Ishikawa (cell line): ENCODE measurements around the gene MESD.

Experiments
- CEBPB ChIP-seq: IDR thresholded peaks from 2 replicates; pipeline ENCODE4 v1.6.1; 2012
- CREB1 ChIP-seq: IDR thresholded peaks from 2 replicates; pipeline ENCODE4 v1.6.1; 2012; ENCODE audit warnings: low read depth
- EGR1 ChIP-seq: IDR thresholded peaks from 2 replicates; pipeline ENCODE4 v1.6.1; 2012
- EP300 ChIP-seq: IDR thresholded peaks from 2 replicates; pipeline ENCODE4 v1.6.1; 2012; ENCODE audit warnings: borderline replicate concordance
- FOXM1 ChIP-seq: IDR thresholded peaks from 2 replicates; pipeline ENCODE4 v1.6.1; 2012; ENCODE audit warnings: low read depth, borderline replicate concordance
- MAX ChIP-seq: IDR thresholded peaks from 2 replicates; pipeline ENCODE4 v1.6.1; 2012
- NFIC ChIP-seq: IDR thresholded peaks from 2 replicates; pipeline ENCODE4 v1.6.1; 2012
- RAD21 ChIP-seq: IDR thresholded peaks from 2 replicates; pipeline ENCODE4 v1.6.1; 2012; ENCODE audit warnings: low read depth
- REST ChIP-seq: IDR thresholded peaks from 2 replicates; pipeline ENCODE4 v1.6.1; 2012; ENCODE audit warnings: low read depth, mild to moderate bottlenecking
- TAF1 ChIP-seq: IDR thresholded peaks from 2 replicates; pipeline ENCODE4 v1.6.1; 2012; ENCODE audit warnings: low read depth, mild to moderate bottlenecking
- TCF12 ChIP-seq: IDR thresholded peaks from 2 replicates; pipeline ENCODE4 v1.6.1; 2012; ENCODE audit warnings: low read depth
- TEAD4 ChIP-seq: IDR thresholded peaks from 2 replicates; pipeline ENCODE4 v1.6.1; 2012
- USF1 ChIP-seq: IDR thresholded peaks from 2 replicates; pipeline ENCODE4 v1.6.1; 2012
- YY1 ChIP-seq: IDR thresholded peaks from 2 replicates; pipeline ENCODE4 v1.6.1; 2012; ENCODE audit warnings: low read depth
- ZBTB7A ChIP-seq: IDR thresholded peaks from 2 replicates; pipeline ENCODE4 v1.6.1; 2012; ENCODE audit warnings: low read depth

Gene MESD

GRCh38 chr15:81012588-81012987, 23.0 kb upstream of the MESD start:
- TF ChIP-seq YY1 (no peak), TEAD4 (no peak), RAD21 (no peak), EP300 (no peak), MAX (no peak)

- TF ChIP-seq RAD21 (no peak), EGR1 (no peak), TEAD4 (no peak), YY1 (no peak), ZBTB7A (no peak), NFIC (no peak), CEBPB (no peak), CREB1 (no peak), FOXM1 (no peak), USF1 (no peak), EP300 (no peak), TAF1 (no peak), MAX (no peak), REST (no peak), TCF12 (no peak)
Measured at GRCh38 chr15:81011593-81011992, 22.0 kb upstream of the MESD start.

- no peak for TF ChIP-seq TAF1
- TF ChIP-seq RAD21 = no peak
- TF ChIP-seq FOXM1 = no peak
- no peak for TF ChIP-seq TEAD4
- TF ChIP-seq EGR1 = no peak
- no peak for TF ChIP-seq CREB1
- no peak for TF ChIP-seq NFIC
- no peak for TF ChIP-seq USF1
- TF ChIP-seq YY1 = no peak
- TF ChIP-seq TCF12 = no peak
Measured at GRCh38 chr15:81010086-81010485, 20.5 kb upstream of the MESD start.

GRCh38 chr15:81008312-81008711, 18.7 kb upstream of the MESD start:
- TF ChIP-seq NFIC (no peak), REST (no peak), YY1 (no peak), EGR1 (no peak), FOXM1 (no peak), CEBPB (no peak), MAX (no peak), TAF1 (no peak)

GRCh38 chr15:81007428-81008064, 17.9 kb upstream of the MESD start:
- TF ChIP-seq NFIC (no peak), RAD21 (no peak), MAX (no peak), CREB1 (no peak), TEAD4 (no peak)

- TF ChIP-seq TAF1 = no peak
- no peak for TF ChIP-seq TEAD4
- TF ChIP-seq CEBPB = no peak
- TF ChIP-seq RAD21 = no peak
- no peak for TF ChIP-seq YY1
- TF ChIP-seq REST = no peak
- no peak for TF ChIP-seq NFIC
- no peak for TF ChIP-seq EGR1
Measured at GRCh38 chr15:81006124-81006523, 16.5 kb upstream of the MESD start.
